Bladder microvascular endothelial cell (primary cell): Measurements from ENCODE around the gene DDTL. TPM values are rescaled to one million over a fixed set of nuclear protein-coding genes. Genes with fewer than 3 reads are reported as not detected.

Experiments
- total RNA-seq: library from RNA; depleted of rRNA; stranded (reverse); fragments of >200 nt; gene quantifications from 2 replicates; pipeline ENCODE4 v1.2.3, GENCODE V29; 2014

DDTL gene
- 0.25 and 1.1 TPM in 2 replicates for total RNA-seq

GRCh38 chr22:23966568-23966967 is at the start of gene DDTL:
DDTL (plus strand) TSS chr22:23966888; CDS start chr22:23966915, 27 bp downstream.

GRCh38 chr22:23961084-23961771 is 5.5 kb upstream of the DDTL start, which contains the start of gene GSTT2B:
GSTT2B (minus strand) TSS chr22:23961195; CDS start chr22:23961131, 64 bp downstream.

DNA sequence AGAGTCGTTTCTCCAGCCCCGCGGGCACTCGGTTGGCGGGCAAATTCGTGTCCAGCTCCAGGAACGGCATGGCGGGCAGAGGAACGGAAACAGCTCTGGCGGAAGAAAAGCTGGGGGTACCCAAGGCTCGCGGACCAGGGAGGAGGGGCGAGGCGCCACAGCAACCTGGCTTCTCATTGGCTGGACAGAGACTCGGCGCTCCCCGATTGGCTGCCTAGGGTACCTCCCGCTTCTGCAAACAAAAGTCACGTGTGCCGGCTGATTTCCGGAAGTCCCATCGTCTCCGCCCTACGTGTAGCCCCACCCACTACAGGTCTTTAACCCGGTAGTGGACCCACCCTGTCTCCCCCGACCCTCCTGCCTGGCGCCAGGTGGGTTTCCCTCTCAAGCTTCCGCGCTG is 7.7 kb downstream of the DDTL start, which contains the start of gene DDT:
DDT (minus strand) TSS at position 97 of the 400 bp plus-strand sequence; CDS start at position 70, 27 bp downstream.

DNA sequence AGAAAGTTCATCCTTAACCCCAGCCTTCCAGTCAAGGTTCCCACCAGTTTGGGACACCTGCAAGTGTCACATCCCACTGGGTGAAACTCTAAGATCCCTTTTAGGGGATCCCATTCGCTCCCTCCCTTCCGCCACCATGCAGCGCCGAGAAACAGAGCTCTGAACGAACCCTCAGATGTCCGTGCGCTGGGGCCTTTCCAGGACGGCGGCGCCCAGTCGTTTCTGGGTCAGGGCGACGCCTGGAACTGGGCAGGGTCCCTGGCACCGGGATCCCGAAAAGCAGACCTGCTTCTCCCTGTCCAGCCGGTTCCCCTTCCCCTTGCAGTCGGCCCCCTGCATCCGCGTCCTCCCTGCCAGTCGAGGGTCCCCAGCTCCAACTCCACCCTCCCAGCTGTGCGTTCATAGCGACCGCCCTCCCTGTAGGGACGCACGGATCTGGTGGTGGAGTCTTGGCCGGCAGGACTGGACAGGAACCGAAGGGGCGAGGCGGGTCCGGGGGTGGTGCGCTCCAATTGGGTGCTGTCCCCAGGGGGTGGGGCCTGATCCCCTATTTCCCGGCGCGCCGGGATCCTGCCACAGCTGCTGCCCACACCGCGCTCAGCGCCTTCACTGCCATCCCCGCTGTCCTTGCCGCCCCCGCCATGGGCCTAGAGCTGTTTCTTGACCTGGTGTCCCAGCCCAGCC is 13.0 kb downstream of the DDTL start, which contains the start of gene GSTT2:
GSTT2 (plus strand) TSS at position 578 of the 684 bp plus-strand sequence.

DNA sequence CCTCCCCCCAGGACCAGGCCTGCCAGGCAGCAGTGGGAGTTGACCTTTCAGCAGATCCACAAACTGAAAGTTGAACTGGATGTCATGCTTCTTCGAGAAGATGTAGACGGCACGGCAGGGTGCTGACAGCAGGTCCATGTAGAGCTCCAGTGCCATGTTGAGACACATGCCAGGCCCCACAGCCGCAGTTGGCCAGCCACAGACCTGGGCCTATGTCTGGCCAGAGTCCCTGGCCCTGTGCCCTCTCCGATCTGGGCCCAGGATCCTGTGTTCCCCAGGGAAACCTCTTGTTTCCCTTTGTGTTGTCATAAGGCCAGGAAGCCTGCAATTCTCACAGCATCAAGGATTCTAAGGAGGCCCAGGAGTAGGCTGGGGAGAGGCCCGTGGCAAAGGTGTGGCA is 38.5 kb downstream of the DDTL start, which contains the start of gene GSTT4:
GSTT4 (minus strand) TSS at position 253 of the 400 bp plus-strand sequence; CDS start at position 156, 97 bp downstream.

Other genes starting within 250 kb of the DDTL start
- gene ZNF70, start 215.8 kb upstream of the DDTL start, total RNA-seq, result 1.1 and 3.1 TPM in 2 replicates
- not detected in 2 replicates for gene VPREB3, start 212.5 kb upstream of the DDTL start, total RNA-seq
- 0.13 and 0.81 TPM in 2 replicates for gene C22orf15, start 203.9 kb upstream of the DDTL start, total RNA-seq
- 2.8 and 5.4 TPM in 2 replicates for gene CHCHD10, start 198.9 kb upstream of the DDTL start, total RNA-seq
- gene MMP11, start 194.0 kb upstream of the DDTL start, total RNA-seq, result 1.9 and 8.6 TPM in 2 replicates
- 17.0 and 26.8 TPM in 2 replicates for gene SMARCB1, start 179.9 kb upstream of the DDTL start, total RNA-seq
- gene DERL3, start 127.9 kb upstream of the DDTL start, total RNA-seq, result 0.38 and 0.49 TPM in 2 replicates
- 2.8 and 7.9 TPM in 2 replicates for gene SLC2A11, start 109.0 kb upstream of the DDTL start, total RNA-seq
- 164 and 291 TPM in 2 replicates for gene MIF, start 72.5 kb upstream of the DDTL start, total RNA-seq
- gene GSTT2B, start 5.7 kb upstream of the DDTL start, total RNA-seq, result 1.3 and 7.0 TPM in 2 replicates
- gene DDT, start 7.6 kb downstream of the DDTL start, total RNA-seq, result 65.6 and 81.6 TPM in 2 replicates
- not detected in 2 replicates for gene GSTT2, start 13.2 kb downstream of the DDTL start, total RNA-seq
- gene GSTT4, start 38.6 kb downstream of the DDTL start, total RNA-seq, result not detected in 2 replicates
- 28.5 and 57.3 TPM in 2 replicates for gene CABIN1, start 44.4 kb downstream of the DDTL start, total RNA-seq
- 0.31 and 0.81 TPM in 2 replicates for gene SUSD2, start 214.6 kb downstream of the DDTL start, total RNA-seq